ENCODE measurements around the gene ARSG. TPM values are rescaled to one million over a fixed set of nuclear protein-coding genes. Genes with fewer than 3 reads are reported as not detected.

Gene ARSG
- total and polyA plus RNA-seq, 2 of the 13 experiments (the other 11 are each of a cell fraction or from before 2014, with no cell fraction given), result 3.7 to 15.2 TPM

GRCh38 chr17:68291836-68292688, 767 bp downstream of the ARSG start (continued):
- TF ChIP-seq YY1 (IDR thresholded peaks at IDR 0.05; ENCODE audit: insufficient read depth, insufficient replicate concordance, low read depth, low read length) (peak; percentile 18), CAMTA2 (CRISPR knock-in tag; IDR thresholded peaks at IDR 0.05; ENCODE audit: borderline replicate concordance) (no peak), ZNF775 (CRISPR knock-in tag; IDR thresholded peaks at IDR 0.05; ENCODE audit: borderline replicate concordance) (no peak; the same call in 1 of the 2 replicates), ATF7 (IDR thresholded peaks at IDR 0.05) (no peak), ATF7 (CRISPR knock-in tag; IDR thresholded peaks at IDR 0.05) (peak; percentile 61; the same call in 1 of the 2 replicates), ZNF12 (CRISPR knock-in tag; IDR thresholded peaks at IDR 0.05) (0 out of 2 replicates have a peak, but pooled peaks have one; percentile 36), CHCHD3 (CRISPR knock-in tag; IDR thresholded peaks at IDR 0.05) (no peak), ZNF275 (CRISPR knock-in tag; IDR thresholded peaks at IDR 0.05; ENCODE audit: borderline replicate concordance) (peak; percentile 21; the same call in 1 of the 2 replicates), SOX6 (IDR thresholded peaks at IDR 0.05) (no peak), SOX6 (CRISPR knock-in tag; IDR thresholded peaks at IDR 0.05) (peak; percentile 64), MEIS1 (CRISPR knock-in tag; IDR thresholded peaks at IDR 0.05; ENCODE audit: borderline replicate concordance) (peak; percentile 58; the same call in 1 of the 2 replicates), ZSCAN21 (CRISPR knock-in tag; IDR thresholded peaks at IDR 0.05; ENCODE audit: borderline replicate concordance) (peak; percentile 94), ZNF879 (CRISPR knock-in tag; IDR thresholded peaks at IDR 0.05) (peak; percentile 82; the same call in 1 of the 2 replicates), ZBTB38 (CRISPR knock-in tag; IDR thresholded peaks at IDR 0.05) (peak; percentile 79; the same call in 1 of the 2 replicates), ZNF432 (CRISPR knock-in tag; IDR thresholded peaks at IDR 0.05; ENCODE audit: borderline replicate concordance) (no peak), ZNF281 (CRISPR knock-in tag; IDR thresholded peaks at IDR 0.05; ENCODE audit: borderline replicate concordance) (peak; percentile 5; the same call in 1 of the 2 replicates), ZFP91 (CRISPR knock-in tag; IDR thresholded peaks at IDR 0.05; ENCODE audit: borderline replicate concordance) (peak; percentile 80), ATF5 (CRISPR knock-in tag; IDR thresholded peaks at IDR 0.05; ENCODE audit: low read depth) (no peak), SMARCC2 (IDR thresholded peaks at IDR 0.05) (no peak), ETV5 (CRISPR knock-in tag; IDR thresholded peaks at IDR 0.05; ENCODE audit: borderline replicate concordance) (peak; percentile 67), HMG20A (CRISPR knock-in tag; IDR thresholded peaks at IDR 0.05; ENCODE audit: borderline replicate concordance) (no peak), ZNF619 (CRISPR knock-in tag; IDR thresholded peaks at IDR 0.05) (no peak; the same call in 1 of the 2 replicates), MED8 (CRISPR knock-in tag; IDR thresholded peaks at IDR 0.05; ENCODE audit: insufficient replicate concordance) (peak; percentile 1)
